NCI-H146 treated with DMSO at 0.1 percent for 48 hours (cell line): ENCODE data around the gene TRIM29.
A peak's percentile ranks its signal among the peaks of the same experiment; 100 is the strongest.

Experiments used
- DNase-seq: peaks from one replicate; lab custom pipeline; 2025; ENCODE audit not compliant: unreplicated experiment; lab: John Stamatoyannopoulos, UW

Gene TRIM29

GRCh38 chr11:120124355-120124754 lies 13.6 kb downstream of the TRIM29 start:
- DNase-seq = no peak

GRCh38 chr11:120123946-120124345 lies 14.0 kb downstream of the TRIM29 start:
- no peak for DNase-seq

GRCh38 chr11:120122924-120123683 lies 14.8 kb downstream of the TRIM29 start:
- DNase-seq = no peak

GRCh38 chr11:120121914-120122473 lies 15.9 kb downstream of the TRIM29 start:
- DNase-seq = no peak

- DNase-seq = no peak
Measured at GRCh38 chr11:120121336-120121735, 16.6 kb downstream of the TRIM29 start.

- no peak for DNase-seq
Measured at GRCh38 chr11:120120805-120121335, 17.0 kb downstream of the TRIM29 start.

- DNase-seq = no peak
Measured at GRCh38 chr11:120119121-120119520, 18.8 kb downstream of the TRIM29 start.

- DNase-seq = no peak
Measured at GRCh38 chr11:120117991-120118390, 19.9 kb downstream of the TRIM29 start.

- no peak for DNase-seq
Measured at GRCh38 chr11:120116966-120117365, 20.9 kb downstream of the TRIM29 start.

- no peak for DNase-seq
Measured at GRCh38 chr11:120115272-120116000, 22.5 kb downstream of the TRIM29 start.

GRCh38 chr11:120112174-120112796 lies 25.6 kb downstream of the TRIM29 start:
- DNase-seq = no peak

- no peak for DNase-seq
Measured at GRCh38 chr11:120109531-120109930, 28.4 kb downstream of the TRIM29 start.

- no peak for DNase-seq
Measured at GRCh38 chr11:120108785-120109168, 29.1 kb downstream of the TRIM29 start.

- peak; percentile 8 for DNase-seq
Measured at GRCh38 chr11:120108154-120108784, 29.6 kb downstream of the TRIM29 start.

- DNase-seq = no peak
Measured at GRCh38 chr11:120107692-120108091, 30.2 kb downstream of the TRIM29 start.

- DNase-seq = no peak
Measured at GRCh38 chr11:120106354-120107150, 31.4 kb downstream of the TRIM29 start.

- no peak for DNase-seq
Measured at GRCh38 chr11:120105576-120105975, 32.3 kb downstream of the TRIM29 start.

GRCh38 chr11:120104041-120104565 lies 33.8 kb downstream of the TRIM29 start:
- no peak for DNase-seq

GRCh38 chr11:120102864-120103122 lies 35.1 kb downstream of the TRIM29 start:
- DNase-seq = no peak
